ENCODE data around the gene SDC1.

DNA sequence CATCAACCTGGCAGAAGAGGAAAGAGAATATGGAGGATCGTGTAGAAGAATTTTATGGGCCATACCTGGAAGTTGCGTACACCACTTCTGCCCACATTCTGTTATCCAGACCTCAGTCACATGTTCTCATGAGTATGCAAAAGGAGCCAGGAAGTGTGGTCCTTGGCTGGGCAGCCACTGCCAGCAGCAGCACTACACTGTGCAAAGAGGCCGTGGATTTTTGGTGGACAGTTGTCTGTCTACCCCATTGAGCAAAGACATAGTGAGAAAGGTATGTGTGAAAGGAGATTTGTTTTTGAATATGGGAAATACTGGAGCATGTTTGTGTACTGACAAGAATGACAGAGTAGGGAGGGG is 68.1 kb downstream of the SDC1 start:
- TF ChIP-seq, protein P1, sequence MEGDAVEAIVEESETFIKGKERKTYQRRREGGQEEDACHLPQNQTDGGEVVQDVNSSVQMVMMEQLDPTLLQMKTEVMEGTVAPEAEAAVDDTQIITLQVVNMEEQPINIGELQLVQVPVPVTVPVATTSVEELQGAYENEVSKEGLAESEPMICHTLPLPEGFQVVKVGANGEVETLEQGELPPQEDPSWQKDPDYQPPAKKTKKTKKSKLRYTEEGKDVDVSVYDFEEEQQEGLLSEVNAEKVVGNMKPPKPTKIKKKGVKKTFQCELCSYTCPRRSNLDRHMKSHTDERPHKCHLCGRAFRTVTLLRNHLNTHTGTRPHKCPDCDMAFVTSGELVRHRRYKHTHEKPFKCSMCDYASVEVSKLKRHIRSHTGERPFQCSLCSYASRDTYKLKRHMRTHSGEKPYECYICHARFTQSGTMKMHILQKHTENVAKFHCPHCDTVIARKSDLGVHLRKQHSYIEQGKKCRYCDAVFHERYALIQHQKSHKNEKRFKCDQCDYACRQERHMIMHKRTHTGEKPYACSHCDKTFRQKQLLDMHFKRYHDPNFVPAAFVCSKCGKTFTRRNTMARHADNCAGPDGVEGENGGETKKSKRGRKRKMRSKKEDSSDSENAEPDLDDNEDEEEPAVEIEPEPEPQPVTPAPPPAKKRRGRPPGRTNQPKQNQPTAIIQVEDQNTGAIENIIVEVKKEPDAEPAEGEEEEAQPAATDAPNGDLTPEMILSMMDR (IDR thresholded peaks at IDR 0.05), result no peak
- TF ChIP-seq POLR2A (IDR thresholded peaks at IDR 0.05), result no peak
